Parathyroid adenoma (tissue), 2 donors: Measurements from ENCODE around the gene FIGNL1.
A peak's percentile ranks its signal among the peaks of the same experiment; 100 is the strongest.

Experiments used
- H2AFZ ChIP-seq: fragments of 300-600 bp; sonication (generic); one replicate; pipeline ENCODE4 v1.7.0; 2017; ENCODE audit warnings: antibody characterized with exemption, mild to moderate bottlenecking
- H3K27ac ChIP-seq: fragments of 300-600 bp; sonication (generic); one replicate; pipeline ENCODE4 v1.7.0; 2017
- H3K27me3 ChIP-seq: fragments of 300-600 bp; sonication (generic); one replicate; pipeline ENCODE4 v1.7.0; 2017; ENCODE audit warnings: low read length; ENCODE audit not compliant: control insufficient read depth, insufficient read depth
- H3K36me3 ChIP-seq: fragments of 300-600 bp; sonication (generic); one replicate; pipeline ENCODE4 v1.7.0; 2017; ENCODE audit warnings: low read length; ENCODE audit not compliant: control insufficient read depth, insufficient read depth
- H3K4me1 ChIP-seq: fragments of 300-600 bp; sonication (generic); one replicate; pipeline ENCODE4 v1.7.0; 2017; ENCODE audit warnings: control low read depth
- H3K4me2 ChIP-seq: fragments of 300-600 bp; sonication (generic); one replicate; pipeline ENCODE4 v1.7.0; 2017; ENCODE audit warnings: low read length
- H3K4me3 ChIP-seq: fragments of 300-600 bp; sonication (generic); one replicate; pipeline ENCODE4 v1.7.0; 2017; ENCODE audit warnings: low read depth, low read length
- H3K79me2 ChIP-seq: fragments of 300-600 bp; sonication (generic); one replicate; pipeline ENCODE4 v1.7.0; 2017; ENCODE audit warnings: control low read depth
- H3K9ac ChIP-seq: fragments of 300-600 bp; sonication (generic); one replicate; pipeline ENCODE4 v1.7.0; 2017; ENCODE audit warnings: mild to moderate bottlenecking
- H3K9me3 ChIP-seq: fragments of 300-600 bp; sonication (generic); one replicate; pipeline ENCODE4 v1.7.0; 2017; ENCODE audit warnings: low read length; ENCODE audit not compliant: control insufficient read depth
- TF ChIP-seq, protein P1 (sequence below): fragments of 300-600 bp; sonication (generic); IDR thresholded peaks from one replicate; pipeline ENCODE4 v1.7.0; 2017; ENCODE audit warnings: antibody characterized with exemption, mild to moderate bottlenecking
- donor health status: primary hyperparathyroidism.

Gene FIGNL1

DNA sequence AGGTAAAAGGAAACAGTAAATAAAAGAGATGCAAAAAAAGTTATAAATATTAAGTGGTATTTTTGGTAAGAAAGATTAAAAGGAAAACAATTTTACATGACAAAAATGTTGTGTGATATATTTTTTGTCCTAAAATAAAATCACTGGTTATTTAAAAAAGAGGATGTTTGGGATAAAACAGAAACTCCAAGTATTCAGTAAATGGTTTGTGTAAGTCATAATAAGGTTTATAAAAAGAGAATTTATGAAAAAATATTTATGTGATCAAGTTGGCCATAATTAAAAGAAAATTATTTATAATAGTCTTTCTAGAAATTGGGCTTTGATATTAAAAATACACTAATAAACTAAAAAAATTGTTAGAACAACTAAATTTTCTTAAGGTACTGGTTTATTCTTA lies 38.2 kb upstream of the FIGNL1 start:
- TF ChIP-seq, protein P1, sequence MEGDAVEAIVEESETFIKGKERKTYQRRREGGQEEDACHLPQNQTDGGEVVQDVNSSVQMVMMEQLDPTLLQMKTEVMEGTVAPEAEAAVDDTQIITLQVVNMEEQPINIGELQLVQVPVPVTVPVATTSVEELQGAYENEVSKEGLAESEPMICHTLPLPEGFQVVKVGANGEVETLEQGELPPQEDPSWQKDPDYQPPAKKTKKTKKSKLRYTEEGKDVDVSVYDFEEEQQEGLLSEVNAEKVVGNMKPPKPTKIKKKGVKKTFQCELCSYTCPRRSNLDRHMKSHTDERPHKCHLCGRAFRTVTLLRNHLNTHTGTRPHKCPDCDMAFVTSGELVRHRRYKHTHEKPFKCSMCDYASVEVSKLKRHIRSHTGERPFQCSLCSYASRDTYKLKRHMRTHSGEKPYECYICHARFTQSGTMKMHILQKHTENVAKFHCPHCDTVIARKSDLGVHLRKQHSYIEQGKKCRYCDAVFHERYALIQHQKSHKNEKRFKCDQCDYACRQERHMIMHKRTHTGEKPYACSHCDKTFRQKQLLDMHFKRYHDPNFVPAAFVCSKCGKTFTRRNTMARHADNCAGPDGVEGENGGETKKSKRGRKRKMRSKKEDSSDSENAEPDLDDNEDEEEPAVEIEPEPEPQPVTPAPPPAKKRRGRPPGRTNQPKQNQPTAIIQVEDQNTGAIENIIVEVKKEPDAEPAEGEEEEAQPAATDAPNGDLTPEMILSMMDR, result no peak

DNA sequence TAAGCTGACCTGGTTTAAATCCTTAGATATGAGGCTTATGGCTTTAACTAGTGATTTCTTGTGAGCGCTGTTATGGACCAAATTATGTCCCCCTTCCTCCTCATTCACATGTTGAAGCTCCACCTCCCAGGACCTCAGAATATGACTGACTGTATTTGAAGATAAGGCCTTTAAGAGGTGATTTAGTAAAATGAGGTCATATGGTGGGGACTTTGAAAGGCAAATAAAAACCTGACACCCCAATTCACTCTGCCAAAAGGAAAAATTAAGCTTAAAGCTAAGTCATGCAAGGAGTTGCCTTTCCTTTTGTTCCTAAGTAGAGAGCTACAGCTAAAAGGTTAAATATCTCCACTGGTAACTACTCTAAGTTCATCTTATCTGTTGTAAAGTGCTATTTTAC lies 36.4 kb upstream of the FIGNL1 start:
- Histone ChIP-seq H3K4me3 (no peak overlapping the region), H3K79me2 (no peaks in the 10 kb centered on the region), H3K9ac (no peak overlapping the region), H3K27ac (no peak overlapping the region), H3K27me3 (no peaks in the 10 kb centered on the region), H3K36me3 (no peaks in the 10 kb centered on the region), H3K4me1 (peaks cover 27% of the 10 kb centered on the region), H3K9me3 (no peaks in the 10 kb centered on the region), H3K4me2 (no peak overlapping the region), H2AFZ (peak overlapping the region; percentile 65)
- TF ChIP-seq, protein P1, result no peak

More for the DNA sequence above, 38.2 kb upstream of the FIGNL1 start:
- Histone ChIP-seq H3K36me3 (no peaks in the 10 kb centered on the region), H3K9me3 (no peaks in the 10 kb centered on the region), H3K4me3 (no peak overlapping the region), H3K4me1 (peaks cover 42% of the 10 kb centered on the region), H3K79me2 (no peaks in the 10 kb centered on the region), H3K4me2 (no peak overlapping the region), H3K27me3 (no peaks in the 10 kb centered on the region), H3K9ac (no peak overlapping the region), H2AFZ (no peak overlapping the region), H3K27ac (no peak overlapping the region)

- no peaks in the 10 kb centered on the region for H3K36me3 ChIP-seq
Observed at GRCh38 chr7:50481867-50482266, 31.7 kb upstream of the FIGNL1 start.

GRCh38 chr7:50480797-50481196 lies 30.6 kb upstream of the FIGNL1 start:
- Histone ChIP-seq H3K4me1 (peaks cover 27% of the 10 kb centered on the region), H3K4me3 (no peak overlapping the region), H2AFZ (peak overlapping the region; percentile 39), H3K4me2 (no peak overlapping the region), H3K27ac (peak overlapping the region; percentile 40), H3K79me2 (no peaks in the 10 kb centered on the region), H3K9me3 (no peaks in the 10 kb centered on the region), H3K36me3 (no peaks in the 10 kb centered on the region), H3K9ac (no peak overlapping the region), H3K27me3 (no peaks in the 10 kb centered on the region)
- TF ChIP-seq, protein P1, result no peak

More at GRCh38 chr7:50481867-50482266, 31.7 kb upstream of the FIGNL1 start:
- Histone ChIP-seq H3K79me2 (no peaks in the 10 kb centered on the region), H3K27me3 (no peaks in the 10 kb centered on the region), H3K4me1 (peaks cover 31% of the 10 kb centered on the region), H3K4me3 (no peak overlapping the region), H3K4me2 (no peak overlapping the region), H3K9ac (no peak overlapping the region), H2AFZ (peak overlapping the region; percentile 10), H3K9me3 (no peaks in the 10 kb centered on the region), H3K27ac (no peak overlapping the region)
- TF ChIP-seq, protein P1, result no peak

DNA sequence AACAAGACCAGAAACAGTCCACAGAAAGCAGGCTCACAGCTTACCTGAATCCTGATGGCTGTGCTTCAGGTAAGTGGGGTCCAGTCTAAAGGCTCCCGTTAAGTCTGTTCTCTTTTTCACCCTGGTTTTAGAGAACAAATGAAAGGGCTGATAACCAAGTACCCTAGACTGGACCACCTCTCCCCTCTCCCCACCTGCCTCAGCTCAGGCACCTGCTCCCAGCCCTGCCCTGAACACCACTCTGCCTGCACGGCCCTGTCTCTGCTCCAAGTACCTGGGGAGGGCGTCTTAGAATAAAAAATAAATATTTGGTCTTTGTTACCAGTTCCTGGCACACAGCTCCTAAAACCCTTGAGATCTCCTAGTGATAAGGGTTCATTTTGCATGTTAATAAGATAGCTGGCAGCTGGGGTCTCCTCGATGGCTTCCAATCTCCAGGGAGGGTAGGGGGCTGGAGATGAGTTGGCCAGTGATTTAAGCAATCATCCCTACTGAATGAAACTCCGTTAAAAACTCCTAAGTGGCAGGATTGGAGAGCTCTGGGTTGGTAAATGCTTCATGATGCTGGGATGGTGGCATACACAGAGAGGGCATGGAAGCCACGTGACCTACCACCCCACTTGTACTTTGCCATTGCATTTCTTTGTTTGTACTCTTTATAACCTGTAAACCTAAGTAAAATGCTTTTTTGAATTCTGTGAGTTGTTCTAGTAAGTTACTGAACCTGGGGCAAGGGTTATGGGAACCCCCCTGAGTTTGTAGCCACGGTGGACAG lies 29.8 kb upstream of the FIGNL1 start:
- peak overlapping the region; percentile 40 for H3K27ac ChIP-seq
- H2AFZ ChIP-seq, result peak overlapping the region; percentile 39
- no peaks in the 10 kb centered on the region for H3K27me3 ChIP-seq
- no peak overlapping the region for H3K4me3 ChIP-seq
- H3K4me1 ChIP-seq, result peaks cover 30% of the 10 kb centered on the region
- no peaks in the 10 kb centered on the region for H3K9me3 ChIP-seq
- H3K36me3 ChIP-seq, result no peaks in the 10 kb centered on the region
- H3K4me2 ChIP-seq, result no peak overlapping the region
- TF ChIP-seq, protein P1, result peak; percentile 14
- no peaks in the 10 kb centered on the region for H3K79me2 ChIP-seq
- H3K9ac ChIP-seq, result no peak overlapping the region
